Coronary artery (tissue), 2 donors: ENCODE data around the gene RERE.

Source experiments
- DNase-seq: peaks from one replicate; pipeline ENCODE4 v3.0.0-alpha.2; 2017; ENCODE audit warnings: low spot score
- H3K27ac ChIP-seq, 2 donors: fragments of 200-600 bp; sonication (generic); one replicate each; pipeline ENCODE4 v1.5.1; 2016 to 2019
- H3K4me3 ChIP-seq: fragments of 200-600 bp; sonication (generic); 2 replicates; pipeline ENCODE4 v1.5.1; 2016; ENCODE audit warnings: mild to moderate bottlenecking, moderate library complexity
- TF ChIP-seq, protein P1 (sequence below): fragments of 200-600 bp; sonication (generic); IDR thresholded peaks from one replicate; pipeline ENCODE4 v1.5.1; 2019; ENCODE audit warnings: antibody characterized with exemption

Gene RERE

DNA sequence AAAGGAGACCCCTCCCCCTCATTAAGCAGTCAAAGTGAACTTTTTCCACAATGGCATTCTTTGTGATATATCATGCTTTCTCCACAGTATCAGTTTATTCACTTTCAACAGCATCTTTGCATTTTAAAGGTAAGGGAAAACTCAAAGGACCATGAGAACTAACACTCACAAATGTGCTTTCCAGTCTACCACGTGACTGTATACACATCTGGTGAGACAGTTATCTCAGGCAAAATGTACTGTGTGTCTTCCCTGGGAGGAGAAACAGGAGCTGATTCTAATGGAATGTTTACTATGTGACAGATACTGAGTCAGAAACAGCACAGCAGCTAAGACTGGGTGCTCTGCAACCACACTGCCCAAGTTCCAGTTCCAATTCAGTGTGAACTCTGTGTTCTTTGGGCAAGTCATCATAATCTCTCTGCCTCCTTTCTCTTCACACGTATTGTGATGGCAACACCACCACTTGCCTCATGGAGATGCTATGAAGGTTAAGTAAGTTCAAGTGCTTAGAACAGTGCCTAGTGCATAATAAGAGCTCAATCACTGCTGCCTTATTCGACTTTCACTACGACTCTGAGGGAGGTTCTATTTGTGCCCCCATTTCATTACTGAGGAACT lies 420.5 kb downstream of the RERE start:
- Histone ChIP-seq H3K4me3 (peak overlapping the region; percentile 3), H3K27ac (peak overlapping the region; percentile 32 to 84)
- DNase-seq: no peak
- TF ChIP-seq, protein P1, sequence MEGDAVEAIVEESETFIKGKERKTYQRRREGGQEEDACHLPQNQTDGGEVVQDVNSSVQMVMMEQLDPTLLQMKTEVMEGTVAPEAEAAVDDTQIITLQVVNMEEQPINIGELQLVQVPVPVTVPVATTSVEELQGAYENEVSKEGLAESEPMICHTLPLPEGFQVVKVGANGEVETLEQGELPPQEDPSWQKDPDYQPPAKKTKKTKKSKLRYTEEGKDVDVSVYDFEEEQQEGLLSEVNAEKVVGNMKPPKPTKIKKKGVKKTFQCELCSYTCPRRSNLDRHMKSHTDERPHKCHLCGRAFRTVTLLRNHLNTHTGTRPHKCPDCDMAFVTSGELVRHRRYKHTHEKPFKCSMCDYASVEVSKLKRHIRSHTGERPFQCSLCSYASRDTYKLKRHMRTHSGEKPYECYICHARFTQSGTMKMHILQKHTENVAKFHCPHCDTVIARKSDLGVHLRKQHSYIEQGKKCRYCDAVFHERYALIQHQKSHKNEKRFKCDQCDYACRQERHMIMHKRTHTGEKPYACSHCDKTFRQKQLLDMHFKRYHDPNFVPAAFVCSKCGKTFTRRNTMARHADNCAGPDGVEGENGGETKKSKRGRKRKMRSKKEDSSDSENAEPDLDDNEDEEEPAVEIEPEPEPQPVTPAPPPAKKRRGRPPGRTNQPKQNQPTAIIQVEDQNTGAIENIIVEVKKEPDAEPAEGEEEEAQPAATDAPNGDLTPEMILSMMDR: no peak

DNA sequence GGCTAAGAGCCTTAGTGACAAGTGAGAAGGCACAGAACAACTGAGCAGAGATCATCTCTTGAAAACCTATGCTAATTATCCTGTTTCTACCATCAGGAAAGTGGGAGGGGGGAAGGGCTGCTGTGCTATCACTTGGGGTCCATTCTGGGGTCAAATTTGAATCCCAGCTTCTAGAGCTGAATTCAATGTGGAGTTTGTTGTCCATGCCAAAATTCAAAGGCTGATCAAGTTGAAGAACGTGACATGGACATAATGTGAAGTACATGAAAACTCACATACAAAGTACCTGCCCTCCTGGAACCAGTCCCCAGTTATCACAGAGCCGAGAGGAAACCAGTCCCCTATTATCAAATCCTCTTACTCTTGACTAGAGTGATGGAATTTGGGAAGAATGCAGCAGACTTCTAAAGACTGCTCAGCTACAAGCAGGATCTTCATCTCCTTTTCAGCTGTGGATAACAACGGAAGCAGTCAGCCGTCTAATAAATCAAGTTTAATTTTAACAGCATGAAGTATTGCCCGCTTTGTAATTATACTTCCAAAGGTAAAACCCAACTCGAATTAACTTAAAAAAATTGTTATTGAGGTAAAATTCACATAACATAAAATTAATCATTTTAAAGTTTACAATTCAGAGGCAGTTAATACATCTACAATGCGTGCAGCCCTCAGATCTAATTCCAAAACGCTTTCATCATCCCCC lies 421.2 kb downstream of the RERE start:
- TF ChIP-seq, protein P1: no peak
- DNase-seq: no peak
- Histone ChIP-seq H3K27ac (peak overlapping the region; percentile 32 to 84), H3K4me3 (peak overlapping the region; percentile 9)

DNA sequence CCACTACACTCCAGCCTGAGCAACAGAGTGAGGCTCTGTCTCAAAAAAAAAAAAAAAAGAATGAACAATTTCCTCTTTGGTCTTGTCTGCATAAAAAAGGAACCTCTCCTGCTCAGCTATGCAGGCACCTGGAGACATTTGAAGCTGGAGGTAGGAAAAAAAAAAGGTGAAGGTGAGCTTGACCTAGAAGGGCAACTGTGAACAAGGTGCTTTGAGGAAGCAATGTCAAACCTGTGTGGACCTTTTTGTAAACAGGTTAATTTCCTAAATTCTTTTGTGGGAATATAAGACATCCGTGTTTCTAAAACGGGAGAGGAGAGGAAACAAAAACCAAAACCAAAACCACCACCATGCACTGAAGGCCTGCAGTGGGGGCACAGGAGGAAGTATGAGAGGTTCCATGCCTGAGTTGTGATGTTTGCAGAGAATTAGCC lies 422.0 kb downstream of the RERE start:
- no peak overlapping the region for H3K4me3 ChIP-seq
- TF ChIP-seq, protein P1: no peak
- DNase-seq: no peak
- H3K27ac ChIP-seq: peak overlapping the region; percentile 32 to 84

DNA sequence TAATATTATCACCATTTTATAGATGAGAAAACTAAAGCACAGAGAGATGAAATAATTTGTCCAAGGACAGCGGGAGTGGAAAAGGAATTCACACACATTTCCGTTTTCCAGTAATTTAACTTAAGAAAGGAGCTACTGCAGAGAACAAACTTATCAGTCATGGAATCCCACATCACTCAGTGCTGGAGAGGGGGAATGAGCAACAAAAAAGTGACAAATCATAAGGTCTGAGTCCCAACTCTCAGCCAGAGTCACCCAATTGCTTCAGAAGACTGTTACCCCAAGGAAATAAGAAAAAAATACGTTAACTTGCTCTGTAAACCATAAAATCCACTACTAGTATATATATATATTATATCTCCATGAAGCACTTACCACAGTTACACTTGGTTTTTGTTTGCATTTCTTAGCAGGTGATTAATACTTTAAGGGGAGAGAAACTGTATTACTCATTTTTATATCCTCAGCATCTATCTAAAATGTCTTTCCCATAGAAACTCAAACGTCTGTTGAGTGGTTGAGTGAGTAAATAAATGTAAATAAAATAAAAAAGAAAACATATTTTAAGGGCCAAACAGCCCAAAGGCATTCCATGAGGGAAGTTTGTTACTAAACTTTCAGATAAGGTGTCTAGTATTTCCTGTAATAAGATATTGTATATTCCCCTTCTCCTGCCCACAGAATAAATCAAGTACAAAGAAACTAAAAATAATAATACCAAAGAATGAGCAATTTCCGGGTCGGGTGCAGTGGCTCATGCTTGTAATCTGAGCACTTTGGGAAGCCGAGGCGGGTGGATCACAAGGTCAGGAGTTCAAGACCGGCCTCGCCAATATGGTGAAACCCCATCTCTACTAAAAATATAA lies 422.8 kb downstream of the RERE start:
- Histone ChIP-seq H3K27ac (no peak overlapping the region), H3K4me3 (no peak overlapping the region)
- no peak for DNase-seq
- TF ChIP-seq, protein P1: no peak

DNA sequence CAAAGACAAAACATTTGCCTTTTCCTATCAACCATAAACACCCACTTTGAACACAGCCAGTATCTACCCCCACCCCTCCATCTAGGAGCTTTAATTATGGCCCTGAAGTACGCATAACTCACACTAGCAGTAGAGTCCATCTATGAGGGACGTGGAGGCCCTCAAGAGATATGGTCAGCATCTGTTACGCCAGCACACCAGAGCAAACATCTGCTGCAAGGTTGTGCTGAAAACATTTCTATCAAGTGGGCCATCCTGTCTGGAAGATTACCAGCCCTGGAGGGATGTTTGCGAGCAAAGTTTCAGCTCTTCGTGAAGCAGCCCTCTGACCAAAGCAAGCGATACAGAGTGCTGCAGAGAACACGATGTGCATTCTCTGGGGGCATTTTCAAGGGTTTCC lies 424.9 kb downstream of the RERE start:
- TF ChIP-seq, protein P1: no peak
- DNase-seq: no peak
- Histone ChIP-seq H3K27ac (peak overlapping the region in 1 of 2 donors; percentile 41), H3K4me3 (no peak overlapping the region)

DNA sequence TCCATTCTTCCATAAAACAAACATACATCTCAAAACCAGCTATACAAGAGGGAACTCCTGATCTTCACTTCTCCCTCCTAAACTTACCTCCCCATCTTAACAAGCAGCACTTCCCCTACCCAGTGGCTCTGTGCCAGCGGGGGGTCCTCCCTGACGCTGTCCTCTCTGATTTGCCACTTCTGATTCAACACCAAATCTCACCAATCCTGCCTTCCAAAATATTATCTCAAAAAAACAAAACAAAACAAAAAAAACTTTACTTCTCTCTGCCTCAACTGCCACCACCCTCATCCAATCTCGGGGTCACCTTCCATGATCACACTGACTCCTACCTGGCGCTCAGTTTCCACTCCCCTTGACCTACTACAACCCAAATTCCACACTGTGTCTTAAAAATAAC lies 426.7 kb downstream of the RERE start:
- TF ChIP-seq, protein P1: no peak
- DNase-seq: no peak
- Histone ChIP-seq H3K27ac (no peak overlapping the region), H3K4me3 (no peak overlapping the region)
